GM12891 (cell line): ENCODE measurements around the gene C12orf60.

Source experiments
- DNase-seq: peaks from one replicate; pipeline ENCODE4 v3.0.0; 2011; ENCODE audit warnings: low spot score; ENCODE audit not compliant: insufficient read length
- FAIRE-seq: peaks from 2 replicates; lab custom pipeline; 2011; peaks lifted over from hg19 to GRCh38; lab: Jason Lieb, UNC
- PAX5 ChIP-seq: IDR thresholded peaks from 2 replicates; pipeline ENCODE4 v1.6.1; 2011; ENCODE audit warnings: low read length, moderate library complexity, mild to moderate bottlenecking; ENCODE audit not compliant: insufficient read depth, severe bottlenecking
- POLR2A ChIP-seq: IDR thresholded peaks from 2 replicates; pipeline ENCODE4 v1.6.1; 2011; ENCODE audit warnings: low read depth, low read length, control low read depth
- POLR2AphosphoS5 ChIP-seq: IDR thresholded peaks from 2 replicates; pipeline ENCODE4 v1.6.1; 2011; ENCODE audit warnings: low read depth, low read length, control low read depth
- POU2F2 ChIP-seq: IDR thresholded peaks from 2 replicates; pipeline ENCODE4 v1.6.1; 2011; ENCODE audit warnings: low read depth, mild to moderate bottlenecking, control low read depth, low read length, moderate library complexity
- SPI1 ChIP-seq: IDR thresholded peaks from 2 replicates; pipeline ENCODE4 v1.6.1; 2011; ENCODE audit warnings: low read depth, low read length, control low read depth
- TAF1 ChIP-seq: IDR thresholded peaks from 2 replicates; pipeline ENCODE4 v1.6.1; 2011; ENCODE audit warnings: low read depth, low read length, control low read depth

C12orf60 gene

GRCh38 chr12:14844401-14844800 lies 40.9 kb downstream of the C12orf60 start:
- no peak for TF ChIP-seq TAF1
- no peak for DNase-seq
- FAIRE-seq: no peak

GRCh38 chr12:14845350-14845750 lies 41.9 kb downstream of the C12orf60 start:
- FAIRE-seq: no peak
- peak; percentile 9 for DNase-seq

GRCh38 chr12:14846042-14846587 lies 42.6 kb downstream of the C12orf60 start:
- peak; percentile 45 for FAIRE-seq
- no peak for DNase-seq
- TF ChIP-seq SPI1 (no peak), POU2F2 (no peak), TAF1 (no peak), POLR2A (no peak), PAX5 (no peak), POLR2AphosphoS5 (no peak)

More at GRCh38 chr12:14845350-14845750, 41.9 kb downstream of the C12orf60 start:
- TF ChIP-seq TAF1 (no peak), POLR2AphosphoS5 (no peak), SPI1 (no peak), PAX5 (no peak), POLR2A (no peak), POU2F2 (no peak)

GRCh38 chr12:14846876-14847580 lies 43.6 kb downstream of the C12orf60 start:
- FAIRE-seq (no peak), DNase-seq (no peak)
- TF ChIP-seq SPI1: no peak
- no peak for TF ChIP-seq POU2F2
- no peak for TF ChIP-seq POLR2AphosphoS5
- no peak for TF ChIP-seq POLR2A
- TF ChIP-seq TAF1: no peak
- TF ChIP-seq PAX5: no peak

DNA sequence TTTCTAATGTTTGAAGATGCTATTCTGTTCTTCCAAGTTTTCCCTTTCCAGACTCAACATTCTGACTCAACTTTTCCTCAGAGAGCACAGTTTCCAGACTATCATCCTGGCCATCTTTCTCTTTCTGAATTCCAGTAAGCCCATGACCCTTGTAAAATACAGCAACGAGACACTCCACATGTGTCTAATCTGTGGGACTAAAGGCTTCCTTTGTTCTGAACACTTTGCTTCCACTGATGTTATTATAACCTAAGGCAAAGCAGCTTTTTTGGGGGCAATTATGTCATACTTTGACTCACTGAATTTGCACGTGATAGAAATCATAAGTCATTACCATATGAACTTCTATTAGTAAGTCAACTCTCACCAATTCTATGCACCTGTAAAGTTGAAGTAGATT lies 46.2 kb downstream of the C12orf60 start:
- FAIRE-seq (no peak), DNase-seq (no peak)

GRCh38 chr12:14850929-14851663 lies 47.6 kb downstream of the C12orf60 start:
- TF ChIP-seq POLR2AphosphoS5: no peak
- no peak for TF ChIP-seq POU2F2
- no peak for TF ChIP-seq POLR2A
- TF ChIP-seq PAX5: no peak
- TF ChIP-seq SPI1: no peak
- TF ChIP-seq TAF1: no peak
- DNase-seq: no peak
- peak; percentile 51 for FAIRE-seq

More for the DNA sequence above, 46.2 kb downstream of the C12orf60 start:
- TF ChIP-seq SPI1 (no peak), POLR2AphosphoS5 (no peak), TAF1 (no peak), POU2F2 (no peak), POLR2A (no peak), PAX5 (no peak)

- no peak for FAIRE-seq
- no peak for DNase-seq
- TF ChIP-seq POLR2AphosphoS5: no peak
- TF ChIP-seq PAX5: no peak
- no peak for TF ChIP-seq POLR2A
- TF ChIP-seq POU2F2: no peak
- no peak for TF ChIP-seq TAF1
Measured at GRCh38 chr12:14852880-14853279, 49.4 kb downstream of the C12orf60 start.

GRCh38 chr12:14853961-14854360 lies 50.5 kb downstream of the C12orf60 start:
- DNase-seq (no peak), FAIRE-seq (no peak)
- TF ChIP-seq PAX5 (no peak), POU2F2 (no peak), SPI1 (no peak), POLR2A (no peak), TAF1 (no peak), POLR2AphosphoS5 (no peak)

DNA sequence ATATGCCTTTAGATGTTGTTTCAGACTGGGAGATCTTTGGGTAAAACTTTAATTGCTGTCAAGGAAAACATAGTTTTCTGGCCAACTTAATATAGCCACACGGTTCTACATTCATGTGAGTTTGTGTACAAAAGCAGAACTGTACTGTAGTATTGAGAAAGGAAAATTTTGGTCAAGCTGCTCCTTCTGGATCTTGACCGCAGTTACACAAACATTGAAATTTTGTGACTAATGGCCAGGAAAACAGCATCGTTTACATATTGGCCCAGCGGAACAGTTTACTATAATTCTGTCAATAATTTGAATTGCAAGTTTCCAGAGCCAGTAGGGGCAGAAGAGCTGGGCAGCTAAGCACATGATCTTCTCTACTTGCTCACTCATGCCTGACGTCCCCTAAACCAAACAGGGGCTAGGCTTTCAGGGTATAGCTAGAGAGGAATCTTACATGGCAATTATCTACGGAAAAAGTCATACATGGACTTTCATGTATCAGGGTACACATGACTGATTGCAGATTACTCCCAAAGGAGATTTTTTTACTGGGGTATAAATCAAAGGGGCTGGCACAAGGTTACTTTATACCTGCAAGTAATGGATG lies 51.2 kb downstream of the C12orf60 start:
- FAIRE-seq: peak; percentile 45
- DNase-seq: no peak
- TF ChIP-seq POLR2A (no peak), PAX5 (no peak), SPI1 (no peak), POU2F2 (no peak), TAF1 (no peak), POLR2AphosphoS5 (no peak)
